ENCODE results near the gene C10orf105. TPM values are rescaled to one million over a fixed set of nuclear protein-coding genes. Genes with fewer than 3 reads are reported as not detected.

C10orf105 gene
- total and polyA plus RNA-seq, 2 of the 8 experiments (the other 6 are each of a cell fraction or from before 2014, with no cell fraction given): 0.71 to 0.73 TPM

DNA sequence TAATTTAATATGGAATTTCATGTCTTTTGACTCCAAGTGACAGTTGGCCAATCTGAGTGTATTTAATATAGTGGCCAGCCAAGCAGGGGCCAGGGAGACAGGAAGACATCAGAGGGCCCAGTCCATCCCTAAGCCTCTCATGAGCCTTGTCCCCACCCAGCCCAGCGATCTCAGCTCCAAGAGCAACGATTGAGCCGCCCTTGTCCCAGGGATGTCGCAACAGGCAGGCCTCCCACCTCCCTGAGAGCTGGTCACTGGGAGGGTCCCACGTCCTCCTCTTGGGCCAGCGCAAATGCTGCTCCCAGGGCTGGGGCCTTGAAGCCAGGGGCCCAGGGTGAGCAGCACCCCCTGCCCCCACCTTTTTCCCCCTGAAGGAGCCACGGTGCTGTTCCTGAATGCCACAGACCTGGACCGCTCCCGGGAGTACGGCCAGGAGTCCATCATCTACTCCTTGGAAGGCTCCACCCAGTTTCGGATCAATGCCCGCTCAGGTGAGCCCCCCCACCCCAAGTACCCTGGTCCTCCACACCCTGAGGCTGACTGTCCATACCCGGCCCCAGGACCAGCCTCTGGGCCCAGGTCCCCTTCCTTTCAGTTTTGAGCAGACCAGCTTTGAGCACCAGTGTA lies 29.4 kb downstream of the C10orf105 start:
- Histone ChIP-seq H4K8ac (ENCODE audit: extremely low read depth, insufficient read depth, low read length) (no peak overlapping the region; the same call in 1 of the 2 replicates), H3K9me3 (ENCODE audit: insufficient read depth in 2 of 2, low read depth in 1 of 2, low read length in 1 of 2) (peaks cover 2 to 7% of the 10 kb centered on the region in 2 experiments; a peak in 1 of 4 replicates), H3K36me3 (ENCODE audit: control insufficient read depth in 2 of 4, insufficient read depth in 4 of 4, low read length in 3 of 4) (no peaks in the 10 kb centered on the region), H2AFZ (ENCODE audit: low read length) (no peak overlapping the region), H3K56ac (replicated peaks; ENCODE audit: insufficient read length, low read depth, low read length) (no peak overlapping the region), H3K23me2 (ENCODE audit: low read depth, low read length) (no peaks in the 10 kb centered on the region), H3K4me2 (ENCODE audit: insufficient read depth in 1 of 2, low read depth in 2 of 2, low read length in 2 of 2) (no peak overlapping the region), H3K18ac (ENCODE audit: extremely low read depth, low read length) (no peak overlapping the region), H2BK5ac (ENCODE audit: low read depth, low read length) (no peak overlapping the region), H3K27ac (ENCODE audit: low read depth, low read length) (no peak overlapping the region), H2AK5ac (ENCODE audit: low read depth, low read length) (no peak overlapping the region), H3K14ac (ENCODE audit: insufficient read length) (no peak overlapping the region), H3K27me3 (replicated peaks in 1 of 4; ENCODE audit: control insufficient read depth in 3 of 4, extremely low read depth in 1 of 4, insufficient read depth in 3 of 4, low read length in 3 of 4) (no peaks in the 10 kb centered on the region; a peak in 1 of 7 replicates), H2BK15ac (ENCODE audit: low read length) (no peak overlapping the region), H3K23ac (ENCODE audit: insufficient read length) (no peak overlapping the region), H4K91ac (replicated peaks; ENCODE audit: insufficient read length, low read length) (no peak overlapping the region), H3K79me2 (ENCODE audit: control insufficient read depth in 1 of 2, insufficient read depth in 2 of 2, low read length in 2 of 2) (no peaks in the 10 kb centered on the region), H3K4me3 (ENCODE audit: extremely low read depth in 1 of 4, insufficient read depth in 2 of 4, low read depth in 3 of 4, low read length in 4 of 4) (no peak overlapping the region), H3K4me1 (replicated peaks in 1 of 4; ENCODE audit: control insufficient read depth in 3 of 4, insufficient read depth in 4 of 4, low read length in 3 of 4) (peaks cover 4 to 19% (median 9%) of the 10 kb centered on the region in 4 experiments), H3K9ac (replicated peaks in 1 of 4; ENCODE audit: extremely low read depth in 1 of 4, low read depth in 3 of 4, low read length in 3 of 4) (no peak overlapping the region), H3K4ac (replicated peaks; ENCODE audit: insufficient read length, low read depth, low read length) (no peak overlapping the region), H4K20me1 (replicated peaks in 1 of 2; ENCODE audit: control insufficient read depth in 1 of 2, insufficient read depth in 2 of 2, low read length in 2 of 2) (no peaks in the 10 kb centered on the region), H2BK12ac (ENCODE audit: low read depth, low read length) (no peak overlapping the region), H2BK120ac (replicated peaks; ENCODE audit: low read depth, low read length) (no peak overlapping the region), H3K79me1 (ENCODE audit: low read depth, low read length) (no peaks in the 10 kb centered on the region), H4K5ac (ENCODE audit: insufficient read length, low read depth, low read length) (no peak overlapping the region), H2BK20ac (ENCODE audit: low read length) (no peak overlapping the region)
- ChIA-PET CTCF (ENCODE audit: partially characterized antibody) (interaction anchor here (0.8 to 11.1 kb wide), 9 partner anchors 8 to 295 kb away, joined by 3 to 169 read pairs (median 3); no protein-coding TSS in a partner anchor), POLR2A (ENCODE audit: partially characterized antibody) (interaction anchor here (1.2 kb wide), 1 partner anchor 28 kb away, joined by 3 read pairs; no protein-coding TSS in a partner anchor)
- FAIRE-seq (no peak), DNase-seq (ENCODE audit: low read depth in 1 of 2, low spot score in 2 of 2) (no peak)
- WGBS, 2 experiments (ENCODE audit: extremely low coverage in 1 of 2, insufficient coverage in 1 of 2, insufficient read length in 1 of 2, insufficient replicate concordance in 2 of 2, low coverage in 1 of 2, low lambda C conversion rate in 2 of 2, missing lambda C conversion rate in 1 of 2): 92% methylated on average over 13 of the region's 13 CpGs; no CpG with 5 or more reads in 1 of the 2 experiments
- TF ChIP-seq EGR1 (IDR thresholded peaks at IDR 0.05; ENCODE audit: borderline replicate concordance, low read depth, low read length): no peak
- TF ChIP-seq CEBPB (IDR thresholded peaks at IDR 0.05; ENCODE audit: low read depth, low read length): peak; percentile 65
- TF ChIP-seq YY1 (IDR thresholded peaks at IDR 0.05; ENCODE audit: low read depth, low read length): no peak
- TF ChIP-seq SP4 (IDR thresholded peaks at IDR 0.05; ENCODE audit: low read length): no peak
